ENCODE results near the gene RTL10.

- TF ChIP-seq CTCF (IDR thresholded peaks at IDR 0.05): no peak
- TF ChIP-seq POLR2A (IDR thresholded peaks at IDR 0.05): no peak
These were observed 14.2 kb upstream of the RTL10 start for GRCh38 chr22:19868773-19869471.
